AG20443 (cell line): ENCODE measurements around the gene ERN2.
A peak's percentile ranks its signal among the peaks of the same experiment; 100 is the strongest.
"Not testable (repeated sequence)": the region's sequence is repeated elsewhere in the genome, so short reads cannot be mapped to it uniquely, and the experiment has no call there.

Experiments used
- DNase-seq: peaks from one replicate; pipeline ENCODE4 v3.0.0; 2012; ENCODE audit warnings: low spot score, mixed read lengths

ERN2 gene

GRCh38 chr16:23722613-23723240, 9.7 kb upstream of the ERN2 start:
- not testable (repeated sequence) for DNase-seq

- no peak for DNase-seq
Measured at GRCh38 chr16:23716484-23716883, 3.5 kb upstream of the ERN2 start.

GRCh38 chr16:23711785-23712184, 1.2 kb downstream of the ERN2 start:
- DNase-seq: no peak

- DNase-seq: no peak
Measured at GRCh38 chr16:23710504-23710903, 2.5 kb downstream of the ERN2 start.

- no peak for DNase-seq
Measured at GRCh38 chr16:23710008-23710407, 3.0 kb downstream of the ERN2 start.

- no peak for DNase-seq
Measured at GRCh38 chr16:23709536-23709935, 3.5 kb downstream of the ERN2 start.

GRCh38 chr16:23706439-23706838, 6.6 kb downstream of the ERN2 start:
- no peak for DNase-seq

GRCh38 chr16:23705517-23705902, 7.5 kb downstream of the ERN2 start:
- DNase-seq: no peak

- DNase-seq: peak; percentile 6
Measured at GRCh38 chr16:23704772-23705516, 8.1 kb downstream of the ERN2 start.

GRCh38 chr16:23702951-23703350, 10.1 kb downstream of the ERN2 start:
- no peak for DNase-seq

GRCh38 chr16:23701045-23701444, 12.0 kb downstream of the ERN2 start:
- no peak for DNase-seq

- no peak for DNase-seq
Measured at GRCh38 chr16:23700509-23700908, 12.5 kb downstream of the ERN2 start.

- no peak for DNase-seq
Measured at GRCh38 chr16:23700093-23700492, 12.9 kb downstream of the ERN2 start.

- DNase-seq: no peak
Measured at GRCh38 chr16:23699100-23699499, 13.9 kb downstream of the ERN2 start.

GRCh38 chr16:23695756-23696155, 17.3 kb downstream of the ERN2 start:
- DNase-seq: no peak

GRCh38 chr16:23694644-23695373, 18.2 kb downstream of the ERN2 start:
- DNase-seq: peak; percentile 50

GRCh38 chr16:23694265-23694643, 18.8 kb downstream of the ERN2 start:
- DNase-seq: no peak

GRCh38 chr16:23692190-23692837, 20.7 kb downstream of the ERN2 start:
- DNase-seq: no peak

- DNase-seq: no peak
Measured at GRCh38 chr16:23691483-23692189, 21.4 kb downstream of the ERN2 start.

GRCh38 chr16:23690771-23691482, 22.1 kb downstream of the ERN2 start:
- no peak for DNase-seq

GRCh38 chr16:23689442-23690187, 23.4 kb downstream of the ERN2 start:
- DNase-seq: no peak
